ENCODE measurements around the gene LYPD6B. TPM values are rescaled to one million over a fixed set of nuclear protein-coding genes. Genes with fewer than 3 reads are reported as not detected.

Gene LYPD6B
- total and polyA plus RNA-seq, 7 experiments from 2014 or later, result 0.37 to 1.7 TPM; not detected in 5

- intact Hi-C loops (cut with micrococcal nuclease), result no loop called here
- Mint-ChIP-seq H3K4me1 (peaks cover 0 to 7% (median 0%) of the 10 kb centered on the region in 7 donors), H3K4me3 (no peak overlapping the region), H3K36me3 (peaks cover 0 to 11% (median 9%) of the 10 kb centered on the region in 5 donors), H3K9me3 (no peaks in the 10 kb centered on the region), H3K27me3 (no peaks in the 10 kb centered on the region), H3K27ac (no peak overlapping the region)
- no peaks in the 10 kb centered on the region for H3K27me3 ChIP-seq (ENCODE audit: control insufficient read depth in 2 of 2, insufficient read depth in 2 of 2, low read length in 2 of 2)
- DNase-seq, result no peak
- H3K9me3 ChIP-seq (ENCODE audit: control insufficient read depth in 2 of 3, low read length in 3 of 3), result no peaks in the 10 kb centered on the region
- no peaks in the 10 kb centered on the region for H3K4me1 ChIP-seq (ENCODE audit: control insufficient read depth in 2 of 2, insufficient read depth in 2 of 2, low read length in 2 of 2)
- ATAC-seq, result no peak
- H3K4me3 ChIP-seq (ENCODE audit: low read length), result no peak overlapping the region
- CTCF ChIA-PET, result no interaction called here
- H3K36me3 ChIP-seq (ENCODE audit: control insufficient read depth in 2 of 3, insufficient read depth in 3 of 3, low read length in 3 of 3), result no peaks in the 10 kb centered on the region
- POLR2A ChIA-PET, result no interaction called here
- H3K27ac ChIP-seq (ENCODE audit: low read depth, low read length), result no peak overlapping the region
Observed at GRCh38 chr2:148996805-148997204, 41.7 kb upstream of the LYPD6B start.

GRCh38 chr2:148998165-148998830 lies 40.2 kb upstream of the LYPD6B start:
- H3K4me3 ChIP-seq (ENCODE audit: low read length), result no peak overlapping the region
- POLR2A ChIA-PET, result no interaction called here
- Mint-ChIP-seq H3K4me1 (peaks cover 0 to 7% (median 0%) of the 10 kb centered on the region in 7 donors), H3K36me3 (peaks cover 0 to 19% (median 14%) of the 10 kb centered on the region in 5 donors), H3K9me3 (no peaks in the 10 kb centered on the region), H3K27me3 (no peaks in the 10 kb centered on the region), H3K4me3 (no peak overlapping the region), H3K27ac (no peak overlapping the region)
- no peaks in the 10 kb centered on the region for H3K4me1 ChIP-seq (ENCODE audit: control insufficient read depth in 2 of 2, insufficient read depth in 2 of 2, low read length in 2 of 2)
- CTCF ChIA-PET, result no interaction called here
- no peaks in the 10 kb centered on the region for H3K9me3 ChIP-seq (ENCODE audit: control insufficient read depth in 2 of 3, low read length in 3 of 3)
- H3K27ac ChIP-seq (ENCODE audit: low read depth, low read length), result no peak overlapping the region
- intact Hi-C loops (cut with micrococcal nuclease), result no loop called here
- DNase-seq (no peak), ATAC-seq (no peak)
- no peaks in the 10 kb centered on the region for H3K36me3 ChIP-seq (ENCODE audit: control insufficient read depth in 2 of 3, insufficient read depth in 3 of 3, low read length in 3 of 3)
- no peaks in the 10 kb centered on the region for H3K27me3 ChIP-seq (ENCODE audit: control insufficient read depth in 2 of 2, insufficient read depth in 2 of 2, low read length in 2 of 2)

- ChIA-PET POLR2A (no interaction called here), CTCF (no interaction called here)
- Mint-ChIP-seq H3K4me3 (no peak overlapping the region), H3K9me3 (no peaks in the 10 kb centered on the region), H3K36me3 (peaks cover 0 to 19% (median 14%) of the 10 kb centered on the region in 5 donors), H3K4me1 (peaks cover 0 to 7% (median 0%) of the 10 kb centered on the region in 7 donors), H3K27ac (no peak overlapping the region), H3K27me3 (no peaks in the 10 kb centered on the region)
- Histone ChIP-seq H3K9me3 (ENCODE audit: control insufficient read depth in 2 of 3, low read length in 3 of 3) (no peaks in the 10 kb centered on the region), H3K27me3 (ENCODE audit: control insufficient read depth in 2 of 2, insufficient read depth in 2 of 2, low read length in 2 of 2) (no peaks in the 10 kb centered on the region), H3K4me3 (ENCODE audit: low read length) (no peak overlapping the region), H3K27ac (ENCODE audit: low read depth, low read length) (no peak overlapping the region), H3K36me3 (ENCODE audit: control insufficient read depth in 2 of 3, insufficient read depth in 3 of 3, low read length in 3 of 3) (no peaks in the 10 kb centered on the region), H3K4me1 (ENCODE audit: control insufficient read depth in 2 of 2, insufficient read depth in 2 of 2, low read length in 2 of 2) (no peaks in the 10 kb centered on the region)
- intact Hi-C loops (cut with micrococcal nuclease), result no loop called here
- DNase-seq (no peak), ATAC-seq (no peak)
Observed at GRCh38 chr2:148998831-148999200, 39.7 kb upstream of the LYPD6B start.

- Histone ChIP-seq H3K4me1 (ENCODE audit: control insufficient read depth in 2 of 2, insufficient read depth in 2 of 2, low read length in 2 of 2) (no peaks in the 10 kb centered on the region), H3K27me3 (ENCODE audit: control insufficient read depth in 2 of 2, insufficient read depth in 2 of 2, low read length in 2 of 2) (no peaks in the 10 kb centered on the region), H3K27ac (ENCODE audit: low read depth, low read length) (no peak overlapping the region), H3K36me3 (ENCODE audit: control insufficient read depth in 2 of 3, insufficient read depth in 3 of 3, low read length in 3 of 3) (no peaks in the 10 kb centered on the region), H3K4me3 (ENCODE audit: low read length) (no peak overlapping the region), H3K9me3 (ENCODE audit: control insufficient read depth in 2 of 3, low read length in 3 of 3) (no peaks in the 10 kb centered on the region)
- POLR2A ChIA-PET, result no interaction called here
- CTCF ChIA-PET, result interaction anchor here (0.5 to 1.0 kb wide), 2 partner anchors 8 to 1004 kb away, joined by 3 read pairs; no protein-coding TSS in a partner anchor
- Mint-ChIP-seq H3K9me3 (no peaks in the 10 kb centered on the region), H3K36me3 (peaks cover 0 to 19% (median 14%) of the 10 kb centered on the region in 5 donors), H3K27ac (no peak overlapping the region), H3K4me1 (peaks cover 0 to 7% (median 0%) of the 10 kb centered on the region in 7 donors), H3K4me3 (no peak overlapping the region), H3K27me3 (no peaks in the 10 kb centered on the region)
- intact Hi-C loops (cut with micrococcal nuclease), result no loop called here
- DNase-seq, result no peak
- ATAC-seq, result no peak
Observed at GRCh38 chr2:148999451-148999921, 39.0 kb upstream of the LYPD6B start.

- Histone ChIP-seq H3K36me3 (ENCODE audit: control insufficient read depth in 2 of 3, insufficient read depth in 3 of 3, low read length in 3 of 3) (no peaks in the 10 kb centered on the region), H3K9me3 (ENCODE audit: control insufficient read depth in 2 of 3, low read length in 3 of 3) (no peaks in the 10 kb centered on the region), H3K4me1 (ENCODE audit: control insufficient read depth in 2 of 2, insufficient read depth in 2 of 2, low read length in 2 of 2) (no peaks in the 10 kb centered on the region), H3K27me3 (ENCODE audit: control insufficient read depth in 2 of 2, insufficient read depth in 2 of 2, low read length in 2 of 2) (no peaks in the 10 kb centered on the region), H3K27ac (ENCODE audit: low read depth, low read length) (no peak overlapping the region), H3K4me3 (ENCODE audit: low read length) (no peak overlapping the region)
- ChIA-PET POLR2A (interaction anchor here (0.5 kb wide), 1 partner anchor 1005 kb away, joined by 4 read pairs; no protein-coding TSS in a partner anchor), CTCF (interaction anchor here (0.5 to 1.0 kb wide), 2 partner anchors 9 to 1005 kb away, joined by 3 read pairs; no protein-coding TSS in a partner anchor)
- DNase-seq (no peak), ATAC-seq (no peak)
- Mint-ChIP-seq H3K27ac (no peak overlapping the region), H3K36me3 (peaks cover 0 to 14% (median 9%) of the 10 kb centered on the region in 5 donors), H3K4me3 (no peak overlapping the region), H3K9me3 (no peaks in the 10 kb centered on the region), H3K4me1 (peaks cover 0 to 7% (median 0%) of the 10 kb centered on the region in 7 donors), H3K27me3 (no peaks in the 10 kb centered on the region)
- intact Hi-C loops (cut with micrococcal nuclease), result no loop called here
Observed at GRCh38 chr2:149000158-149000938, 38.2 kb upstream of the LYPD6B start.

GRCh38 chr2:149001496-149001895 lies 37.0 kb upstream of the LYPD6B start:
- H3K27me3 ChIP-seq (ENCODE audit: control insufficient read depth in 2 of 2, insufficient read depth in 2 of 2, low read length in 2 of 2), result no peaks in the 10 kb centered on the region
- no peak overlapping the region for H3K4me3 Mint-ChIP-seq
- intact Hi-C loops (cut with micrococcal nuclease), result no loop called here
- H3K9me3 ChIP-seq (ENCODE audit: control insufficient read depth in 2 of 3, low read length in 3 of 3), result no peaks in the 10 kb centered on the region
- no peak for ATAC-seq
- H3K36me3 ChIP-seq (ENCODE audit: control insufficient read depth in 2 of 3, insufficient read depth in 3 of 3, low read length in 3 of 3), result no peaks in the 10 kb centered on the region
- CTCF ChIA-PET, result no interaction called here
- peaks cover 0 to 7% (median 0%) of the 10 kb centered on the region in 7 donors for H3K4me1 Mint-ChIP-seq
- POLR2A ChIA-PET, result no interaction called here
- no peaks in the 10 kb centered on the region for H3K9me3 Mint-ChIP-seq
- H3K27me3 Mint-ChIP-seq, result no peaks in the 10 kb centered on the region
- no peaks in the 10 kb centered on the region for H3K4me1 ChIP-seq (ENCODE audit: control insufficient read depth in 2 of 2, insufficient read depth in 2 of 2, low read length in 2 of 2)
- peaks cover 0 to 13% (median 12%) of the 10 kb centered on the region in 5 donors for H3K36me3 Mint-ChIP-seq
- no peak overlapping the region for H3K4me3 ChIP-seq (ENCODE audit: low read length)
- H3K27ac Mint-ChIP-seq, result no peak overlapping the region
- DNase-seq, result no peak
- no peak overlapping the region for H3K27ac ChIP-seq (ENCODE audit: low read depth, low read length)
